Adrenal gland (tissue), 12 donors: ENCODE results near the gene PRDM16. TPM values are rescaled to one million over a fixed set of nuclear protein-coding genes. Genes with fewer than 3 reads are reported as not detected.

Experiments
- DNase-seq, 7 donors: peaks; one replicate each; pipeline ENCODE4 v3.0.0-alpha.2; 2019 to 2020
- H3K27ac ChIP-seq, 5 donors: fragments of 200-600 bp; sonication (generic) in 4 of 5; 1 replicate in 3 of 5; 2 replicates in 2 of 5; pipeline versions ENCODE4 v1.5.1 to v1.8.0; 2016 to 2020; ENCODE audit warnings: mild to moderate bottlenecking in 1 of 5
- H3K27me3 ChIP-seq: fragments of 200-600 bp; 2 replicates; pipeline ENCODE4 v1.8.0; 2021
- H3K36me3 ChIP-seq, 2 donors: fragments of 200-600 bp; replicated peaks in 1 of 2; 1 replicate in 1 of 2; 2 replicates in 1 of 2; pipeline versions ENCODE4 v1.5.1 to v1.8.0; 2018 to 2022
- H3K4me1 ChIP-seq, 2 donors: fragments of 200-600 bp; replicated peaks in 1 of 2; 1 replicate in 1 of 2; 2 replicates in 1 of 2; pipeline versions ENCODE4 v1.5.1 to v1.8.0; 2018 to 2021
- H3K4me3 ChIP-seq, 4 donors: fragments of 200-600 bp; sonication (generic) in 3 of 4; one replicate each; pipeline ENCODE4 v1.5.1; 2016 to 2018
- H3K9me3 ChIP-seq, 3 donors: fragments of 200-600 bp; sonication (generic) in 1 of 3; replicated peaks in 1 of 3; 1 replicate in 2 of 3; 2 replicates in 1 of 3; pipeline versions ENCODE4 v1.5.1 to v1.8.0; 2016 to 2021
- CTCF ChIP-seq, 6 experiments: fragments of 450-650 bp in 4 of 6; fragments of 200-600 bp in 2 of 6; sonication (generic) in 1 of 6; IDR thresholded peaks; 1 replicate in 5 of 6; 2 replicates in 1 of 6; pipeline versions ENCODE4 v1.5.1 to v1.8.0; 2016 to 2021; ENCODE audit warnings: antibody characterized with exemption in 6 of 6, mild to moderate bottlenecking in 2 of 6, moderate library complexity in 1 of 6
- POLR2A ChIP-seq, 2 donors: fragments of 450-650 bp; IDR thresholded peaks; one replicate each; pipeline ENCODE4 v1.6.1; 2017; ENCODE audit warnings: antibody characterized with exemption in 2 of 2, mild to moderate bottlenecking in 2 of 2, moderate library complexity in 1 of 2
- WGBS, 4 donors: extraction: QIAGEN DNeasy Blood & Tissue Kit in 2 of 4; methylation state at CpG; one replicate each; pipeline versions ENCODE4 v1.1.5 to v1.1.7; 2013 to 2017; 5-methylcytosine and 5-hydroxymethylcytosine counted together
- intact Hi-C, 2 donors: fragments of 100-400 bp; cut with DNase I; formaldehyde crosslinking; loops; one replicate each; pipeline versions ENCODE4 v1.14.1 to v1.15.0; 2022 to 2023
- polyA plus RNA-seq, 3 donors: library from polyadenylated mRNA; stranded (reverse); fragments of 200-250 nt in 2 of 3; fragments of 350-450 nt in 1 of 3; fragmentation: Illumina TruSeq in 1 of 3; extraction: RNeasy Lipid Tissue Mini Kit (QIAGEN cat#74804) in 1 of 3; gene quantifications; one replicate each; pipeline ENCODE4 v1.2.3, GENCODE V29; 2013 to 2014
- total RNA-seq, 9 donors: library from RNA; depleted of rRNA in 4 of 9; stranded (reverse); fragments of >200 nt in 4 of 9; fragments of 120-200 nt in 1 of 9; fragmentation: NEBNext Ultra II Directional in 1 of 9; extraction: Animal tissue kit (Norgen Biotek cat#: 25700) in 1 of 9; gene quantifications; one replicate each; pipeline versions ENCODE4 v1.1.0 to v1.2.4, GENCODE V29; 2013 to 2023
- donor health status: healthy with polysubstance abuse.
- donor health status: Bipolar disorder and iron deficiency.
- donor health status: DM: yes; HTN: yes; CAD: no.
- donor health status: DM: no; HTN: no; CAD: no.
- donor health status: DM: no; HTN: no; CAD: no.
- donor health status: DM: yes; HTN: yes; CAD: no.

Gene PRDM16
- total and polyA plus RNA-seq, 12 donors: 0.04 to 2.8 (median 0.61) TPM; not detected in 1

- TF ChIP-seq CTCF (IDR thresholded peaks at IDR 0.05) (no peak), POLR2A (IDR thresholded peaks at IDR 0.05) (no peak)
- Histone ChIP-seq H3K9me3 (no peaks in the 10 kb centered on the region), H3K4me3 (no peak overlapping the region), H3K36me3 (no peaks in the 10 kb centered on the region), H3K27me3 (peaks cover 52% of the 10 kb centered on the region), H3K27ac (no peak overlapping the region), H3K4me1 (peaks cover 0 to 11% of the 10 kb centered on the region in 2 donors)
- peak in 1 of 7 donors; percentile 9 for DNase-seq
- intact Hi-C loops: loop anchor here in 1 of 2 donors (10.0 kb wide), 1 partner anchor 214 kb away; no protein-coding TSS in a partner anchor
- WGBS, 4 donors: 50 to 71% (median 63%) methylated on average over 10 to 15 of the region's 15 CpGs
Observed at GRCh38 chr1:3060601-3061551, 8.1 kb upstream of the PRDM16 start.

- Histone ChIP-seq H3K4me3 (no peak overlapping the region), H3K4me1 (peaks cover 0 to 11% of the 10 kb centered on the region in 2 donors), H3K9me3 (no peaks in the 10 kb centered on the region), H3K27me3 (peaks cover 59% of the 10 kb centered on the region), H3K27ac (no peak overlapping the region), H3K36me3 (no peaks in the 10 kb centered on the region)
- TF ChIP-seq POLR2A (IDR thresholded peaks at IDR 0.05) (no peak), CTCF (IDR thresholded peaks at IDR 0.05) (no peak)
- intact Hi-C loops: loop anchor here in 1 of 2 donors (10.0 kb wide), 1 partner anchor 213 kb away; no protein-coding TSS in a partner anchor
- peak in 1 of 7 donors; percentile 2 for DNase-seq
- 17 to 40% (median 38%) methylated on average over 1 to 5 of the region's 5 CpGs for WGBS, 4 donors
Observed at GRCh38 chr1:3061566-3061965, 7.4 kb upstream of the PRDM16 start.

GRCh38 chr1:3061981-3062615 lies 6.9 kb upstream of the PRDM16 start:
- TF ChIP-seq CTCF (IDR thresholded peaks at IDR 0.05): no peak
- no peak for TF ChIP-seq POLR2A (IDR thresholded peaks at IDR 0.05)
- Histone ChIP-seq H3K27ac (no peak overlapping the region), H3K4me1 (peaks cover 0 to 11% of the 10 kb centered on the region in 2 donors), H3K9me3 (no peaks in the 10 kb centered on the region), H3K4me3 (no peak overlapping the region), H3K36me3 (no peaks in the 10 kb centered on the region), H3K27me3 (peaks cover 65% of the 10 kb centered on the region)
- intact Hi-C loops: loop anchor here in 1 of 2 donors (10.0 kb wide), 1 partner anchor 213 kb away; no protein-coding TSS in a partner anchor
- WGBS, 4 donors: 22 to 36% (median 26%) methylated on average over 15 to 21 of the region's 21 CpGs
- DNase-seq: peak in 1 of 7 donors; percentile 8
